GM23338 (cell line): ENCODE measurements around the gene NYAP2.

Experiments
- CREB1 ChIP-seq: fragments of 250-450 bp; sonication (Bioruptor Pico); IDR thresholded peaks from 2 replicates; pipeline ENCODE4 v1.5.0; 2020; ENCODE audit warnings: low read depth, mild to moderate bottlenecking, moderate library complexity
- CTCF ChIP-seq, 2 experiments: fragments of 200-600 bp in 1 of 2; sonication (generic) in 1 of 2; conservative IDR thresholded peaks; 2 replicates each; pipeline versions ENCODE4 v1.5.1 to v1.6.1; 2016 to 2017; ENCODE audit warnings: antibody characterized with exemption in 2 of 2, low read depth in 2 of 2, mild to moderate bottlenecking in 2 of 2, moderate library complexity in 1 of 2
- ETS1 ChIP-seq: IDR thresholded peaks from 2 replicates; pipeline ENCODE4 v1.6.1; 2016; ENCODE audit warnings: antibody characterized with exemption
- EZH2 ChIP-seq: fragments of 200-600 bp; sonication (generic); IDR thresholded peaks from one replicate; pipeline ENCODE4 v1.8.0; 2017; ENCODE audit warnings: antibody characterized with exemption, mild to moderate bottlenecking, low read depth; ENCODE audit not compliant: unreplicated experiment
- EZH2phosphoT487 ChIP-seq: fragments of 200-600 bp; sonication (generic); IDR thresholded peaks from one replicate; pipeline ENCODE4 v1.8.1; 2018; ENCODE audit warnings: antibody characterized with exemption; ENCODE audit not compliant: unreplicated experiment
- JUNB ChIP-seq: IDR thresholded peaks from one replicate; pipeline ENCODE4 v1.6.1; 2016; ENCODE audit warnings: antibody characterized with exemption; ENCODE audit not compliant: unreplicated experiment
- POLR2AphosphoS5 ChIP-seq: IDR thresholded peaks from 2 replicates; pipeline ENCODE4 v1.6.1; 2016; ENCODE audit warnings: antibody characterized with exemption, low read depth
- REST ChIP-seq: IDR thresholded peaks from one replicate; pipeline ENCODE4 v1.6.1; 2018; ENCODE audit warnings: antibody characterized with exemption; ENCODE audit not compliant: unreplicated experiment
- STAT1 ChIP-seq: IDR thresholded peaks from one replicate; pipeline ENCODE4 v1.6.1; 2016; ENCODE audit warnings: antibody characterized with exemption; ENCODE audit not compliant: unreplicated experiment
- ZNF114 ChIP-seq: fragments of 250-450 bp; sonication (Bioruptor Pico); IDR thresholded peaks from 2 replicates; pipeline ENCODE4 v1.5.0; 2020; ENCODE audit warnings: mild to moderate bottlenecking, moderate library complexity

- TF ChIP-seq CTCF (conservative IDR thresholded peaks at IDR 0.05; ENCODE audit: low read depth in 2 of 2) = no peak
- TF ChIP-seq REST = no peak
- no peak for TF ChIP-seq POLR2AphosphoS5
- no peak for TF ChIP-seq EZH2
- TF ChIP-seq ETS1 = no peak
- no peak for TF ChIP-seq CREB1
- no peak for TF ChIP-seq ZNF114 (CRISPR knock-in tag)
- no peak for TF ChIP-seq EZH2phosphoT487
- TF ChIP-seq JUNB = no peak
- TF ChIP-seq STAT1 = no peak
Observed at GRCh38 chr2:225438248-225438647, 38.7 kb downstream of the NYAP2 start.
